CD4-positive, alpha-beta T cell treated with Interferon alpha-2 for 1 hour (primary cell): ENCODE results near the gene PLEKHJ1.
"Not testable (repeated sequence)": the region's sequence is repeated elsewhere in the genome, so short reads cannot be mapped to it uniquely, and the experiment has no call there.

Experiments
- DNase-seq, 2 donors: peaks; one replicate each; pipeline ENCODE4 v3.0.0-alpha.2; 2020 to 2022

The PLEKHJ1 gene

DNA sequence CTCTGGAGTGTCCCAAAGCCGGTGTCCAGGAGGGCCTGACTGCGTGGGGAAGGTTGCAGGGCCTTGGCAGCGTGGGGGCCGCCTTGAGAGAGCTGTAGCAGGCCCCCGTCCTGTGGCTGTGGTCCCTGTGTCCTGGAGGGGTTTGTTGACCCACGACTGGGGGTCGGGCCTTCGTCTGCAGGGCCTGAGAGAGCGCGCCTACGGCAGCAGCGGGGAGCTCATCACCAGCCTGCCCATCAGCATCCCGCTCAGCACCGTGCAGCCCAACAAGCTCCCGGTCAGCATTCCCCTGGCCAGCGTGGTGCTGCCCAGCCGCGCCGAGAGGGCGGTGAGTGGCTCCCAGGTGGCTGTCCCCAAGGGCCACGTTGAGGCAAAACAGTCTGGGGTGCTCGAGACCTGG, 18.5 kb downstream of the PLEKHJ1 start:
- DNase-seq, result no peak

DNA sequence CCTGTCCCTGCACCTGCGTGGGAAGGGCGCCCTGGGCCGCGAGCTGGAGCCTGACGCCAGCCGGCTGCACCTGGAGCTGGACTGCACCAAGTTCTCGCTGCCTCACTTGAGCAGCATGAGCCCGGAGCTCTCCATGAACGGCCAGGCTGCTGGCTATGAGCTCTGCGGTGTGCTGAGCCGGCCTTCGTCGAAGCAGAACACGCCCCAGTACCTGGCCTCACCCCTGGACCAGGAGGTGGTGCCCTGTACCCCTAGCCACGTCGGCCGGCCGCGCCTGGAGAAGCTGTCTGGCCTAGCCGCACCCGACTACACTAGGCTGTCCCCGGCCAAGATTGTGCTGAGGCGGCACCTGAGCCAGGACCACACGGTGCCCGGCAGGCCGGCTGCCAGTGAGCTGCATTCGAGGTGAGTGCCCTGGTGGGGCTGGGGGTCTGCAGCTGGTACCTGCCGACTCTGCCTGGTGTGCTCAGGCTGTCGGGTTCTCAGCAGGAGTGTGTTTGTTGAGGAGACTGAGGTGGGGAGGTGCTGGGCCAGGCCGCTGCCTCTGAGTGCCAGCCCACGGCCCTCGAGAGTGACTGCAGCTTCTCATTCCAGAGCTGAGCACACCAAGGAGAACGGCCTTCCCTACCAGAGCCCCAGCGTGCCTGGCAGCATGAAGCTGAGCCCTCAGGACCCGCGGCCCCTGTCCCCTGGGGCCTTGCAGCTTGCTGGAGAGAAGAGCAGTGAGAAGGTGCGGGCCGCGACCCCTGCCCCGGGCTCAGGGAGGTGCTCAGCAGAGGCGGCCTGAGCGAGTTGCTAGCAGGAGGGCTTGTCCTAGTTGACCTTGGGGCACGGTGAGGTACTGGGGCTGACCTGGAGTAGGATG, 19.5 kb downstream of the PLEKHJ1 start:
- DNase-seq, result no peak

DNA sequence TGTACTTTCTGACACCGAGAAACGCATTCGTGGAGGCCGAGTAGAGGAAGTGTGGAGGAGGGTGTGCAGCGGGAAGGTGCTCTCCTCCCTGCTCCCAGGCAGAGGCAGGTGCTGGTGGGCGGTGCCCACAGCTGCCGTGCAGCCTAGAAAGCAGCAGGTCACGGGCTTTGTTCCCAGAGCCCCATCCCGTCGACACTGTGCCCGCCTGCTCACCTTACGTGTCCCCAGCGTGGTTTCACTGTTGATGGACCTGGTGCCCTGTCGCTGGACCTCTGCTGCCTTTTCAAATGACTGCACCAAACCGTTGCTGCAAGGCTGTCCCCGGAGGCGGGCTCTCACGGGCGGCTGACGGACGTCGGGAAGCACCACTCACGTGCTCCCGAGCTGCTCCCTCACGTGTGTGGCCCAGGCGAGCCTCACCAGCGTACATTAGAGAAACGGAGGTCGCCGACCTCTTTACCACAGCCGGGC, 20.8 kb downstream of the PLEKHJ1 start:
- DNase-seq, result peak in 1 of 2 donors; percentile 49

DNA sequence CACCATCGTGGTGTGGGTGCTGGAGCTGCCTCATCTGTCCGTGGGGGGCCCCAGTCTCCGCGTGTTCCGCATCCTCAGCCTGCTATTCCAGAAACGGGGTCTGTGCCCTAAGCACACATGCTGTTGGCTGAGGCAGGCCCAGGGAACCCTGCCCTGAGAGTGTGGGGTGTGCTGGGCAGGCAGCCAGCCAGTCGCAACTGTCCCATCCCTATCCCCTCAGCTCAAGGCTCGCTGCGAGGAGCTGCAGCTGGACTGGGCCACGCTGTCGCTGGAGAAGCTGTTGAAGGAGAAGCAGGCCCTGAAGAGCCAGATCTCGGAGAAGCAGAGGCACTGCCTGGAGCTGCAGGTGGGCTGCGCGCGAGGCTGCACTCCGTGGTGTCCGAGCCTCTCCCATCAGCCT, 21.9 kb downstream of the PLEKHJ1 start:
- no peak for DNase-seq

DNA sequence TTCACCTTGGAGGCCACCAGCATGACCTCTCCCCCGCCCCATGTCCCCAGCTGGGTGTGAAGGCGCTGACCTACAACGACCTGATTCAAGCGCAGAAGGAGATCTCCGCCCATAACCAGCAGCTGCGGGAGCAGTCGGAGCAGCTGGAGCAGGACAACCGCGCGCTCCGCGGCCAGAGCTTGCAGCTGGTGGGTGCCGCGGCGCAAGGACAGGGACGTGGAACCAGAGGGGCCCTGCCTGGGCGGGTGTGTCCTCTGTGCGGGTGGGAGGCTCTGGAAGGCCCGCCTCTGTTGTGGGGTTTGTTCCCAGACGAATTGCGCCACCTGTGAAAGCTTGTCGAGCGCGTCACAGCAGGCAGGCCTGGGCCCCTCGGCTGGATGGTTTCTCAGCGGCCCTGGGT, 22.3 kb downstream of the PLEKHJ1 start:
- DNase-seq, result no peak

DNA sequence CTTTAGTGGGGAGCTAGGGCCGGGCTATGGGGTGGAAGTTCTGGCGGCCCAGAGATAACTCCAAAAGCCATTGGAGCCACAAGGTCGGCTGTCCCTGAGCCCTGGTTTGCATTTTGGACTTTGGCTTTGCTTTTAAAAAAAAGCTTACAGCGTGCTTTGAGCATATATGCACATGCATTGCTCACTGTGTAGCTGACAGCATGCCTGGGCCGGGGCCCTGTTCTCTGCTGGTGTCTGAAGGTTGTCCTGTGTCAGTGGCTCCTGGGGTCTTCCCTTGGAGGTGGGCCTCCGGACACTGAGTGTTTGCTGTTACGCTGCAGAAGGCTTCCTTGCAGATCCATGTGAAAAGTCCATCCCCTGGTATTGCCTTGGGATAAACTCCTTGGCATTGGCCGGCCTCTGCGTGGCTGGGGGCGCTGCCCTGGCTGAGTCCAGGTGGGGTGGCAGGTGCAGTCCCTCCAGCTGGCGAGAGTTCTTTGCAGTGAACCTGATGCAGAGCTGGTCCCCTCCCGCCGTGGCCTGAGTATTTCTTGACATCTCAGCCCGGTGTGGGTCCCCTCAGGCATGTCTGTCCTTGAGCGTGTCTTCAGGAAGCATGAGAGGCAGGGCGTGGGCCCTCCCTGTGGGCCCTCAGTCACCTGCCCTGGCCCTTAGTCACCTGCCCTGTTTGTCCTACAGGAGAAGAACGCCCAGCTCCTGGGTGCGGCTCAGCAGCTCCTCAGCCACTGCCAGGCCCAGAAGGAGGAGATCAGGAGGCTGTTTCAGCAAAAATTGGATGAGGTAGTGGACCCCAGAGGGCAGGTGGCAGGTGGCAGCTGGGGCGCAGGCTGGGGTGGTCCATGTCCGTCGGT, 23.0 kb downstream of the PLEKHJ1 start:
- no peak for DNase-seq

DNA sequence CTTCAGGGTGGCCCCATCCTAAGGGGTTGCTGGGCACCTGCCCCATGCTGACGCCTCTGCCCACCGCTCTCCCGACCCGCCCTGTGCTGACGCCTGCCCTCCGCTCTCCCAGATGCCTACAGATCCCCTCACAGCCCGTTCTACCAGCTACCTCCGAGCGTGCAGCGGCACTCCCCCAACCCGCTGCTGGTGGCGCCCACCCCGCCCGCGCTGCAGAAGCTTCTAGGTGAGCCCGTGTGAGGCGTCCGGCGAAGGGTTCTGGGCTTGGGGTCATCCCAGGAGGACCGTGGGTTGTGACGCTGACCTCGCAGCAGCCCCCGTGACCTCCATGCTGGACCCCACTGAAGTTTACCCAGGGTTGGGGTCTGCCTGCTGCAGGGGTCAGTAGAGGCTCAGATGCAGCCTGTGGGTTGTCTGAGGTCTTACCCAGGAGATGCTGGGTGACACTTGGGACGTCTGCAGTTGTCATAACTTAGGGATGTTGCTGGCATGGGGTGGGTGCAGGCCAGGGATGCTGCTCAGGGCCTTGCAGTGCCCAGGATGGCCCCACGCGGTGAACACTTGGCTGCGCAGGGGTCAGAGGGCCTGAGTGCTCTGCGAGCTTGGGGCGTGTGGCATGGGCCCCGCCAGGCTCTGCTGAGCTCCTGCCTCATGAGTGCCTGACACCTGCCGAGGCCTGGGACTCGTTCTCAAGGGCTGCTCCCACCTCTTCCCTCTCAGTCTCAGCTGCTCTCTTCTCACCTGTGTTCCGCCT, 25.0 kb downstream of the PLEKHJ1 start:
- DNase-seq, result no peak

DNA sequence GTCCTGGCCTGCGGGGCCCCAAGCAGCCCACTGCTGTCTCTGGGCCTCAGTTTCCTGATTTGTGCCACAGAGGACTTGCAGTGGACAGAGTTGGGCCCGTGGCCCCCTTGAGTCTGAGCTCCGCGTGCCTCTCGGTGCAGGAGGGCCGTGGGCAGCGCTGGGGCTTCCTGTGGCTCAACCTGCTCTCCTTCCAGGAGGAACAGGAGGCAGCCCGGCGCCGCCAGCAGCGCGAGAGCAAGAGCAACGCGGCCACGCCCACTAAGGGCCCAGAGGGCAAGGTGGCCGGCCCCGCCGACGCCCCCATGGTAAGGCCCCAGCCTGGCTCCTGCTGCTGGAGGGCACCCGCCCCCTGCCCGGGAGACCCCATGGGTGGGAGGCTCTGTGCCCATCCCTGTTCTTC, 25.9 kb downstream of the PLEKHJ1 start:
- no peak for DNase-seq

DNA sequence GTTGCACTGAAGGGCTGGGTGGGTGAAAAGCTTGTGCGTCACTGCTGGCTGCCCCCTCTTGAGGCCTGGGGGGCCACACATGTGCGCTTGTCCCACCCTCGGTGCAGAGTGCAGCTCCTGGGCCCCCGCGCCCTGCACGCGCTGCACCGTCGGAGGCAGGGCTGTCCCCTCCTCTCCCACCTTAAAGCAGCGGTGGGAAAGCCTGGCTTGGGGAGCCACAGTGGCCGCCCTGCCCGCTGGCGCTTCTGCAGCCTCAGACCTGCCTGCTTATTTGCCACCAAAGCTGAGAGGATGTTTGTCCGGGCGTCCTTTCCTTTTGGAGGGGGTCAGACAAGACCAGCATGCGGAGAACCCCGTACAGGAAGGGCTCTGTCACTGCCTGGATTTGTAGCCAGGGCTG, 26.7 kb downstream of the PLEKHJ1 start:
- no peak for DNase-seq

DNA sequence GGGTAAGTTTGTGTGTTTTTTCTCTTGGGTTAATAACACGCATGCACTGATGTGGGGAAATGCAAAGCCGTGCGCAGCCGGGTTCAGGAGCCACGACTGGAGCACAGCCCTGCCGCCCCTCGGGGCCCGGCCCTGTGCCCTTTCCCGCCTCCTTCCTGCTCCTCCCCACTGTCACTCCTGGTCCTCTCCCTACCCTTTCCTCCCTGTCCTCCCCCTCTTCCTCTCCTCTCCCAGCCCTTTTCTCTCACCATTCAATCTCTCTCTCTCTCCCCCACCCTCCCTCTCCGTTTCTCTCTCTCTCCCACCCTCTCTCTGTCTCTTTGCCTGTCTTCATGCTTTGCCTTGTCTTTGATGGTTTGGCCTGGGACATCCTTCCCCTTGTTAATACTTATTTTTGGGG, 27.2 kb downstream of the PLEKHJ1 start:
- DNase-seq, result no peak

DNA sequence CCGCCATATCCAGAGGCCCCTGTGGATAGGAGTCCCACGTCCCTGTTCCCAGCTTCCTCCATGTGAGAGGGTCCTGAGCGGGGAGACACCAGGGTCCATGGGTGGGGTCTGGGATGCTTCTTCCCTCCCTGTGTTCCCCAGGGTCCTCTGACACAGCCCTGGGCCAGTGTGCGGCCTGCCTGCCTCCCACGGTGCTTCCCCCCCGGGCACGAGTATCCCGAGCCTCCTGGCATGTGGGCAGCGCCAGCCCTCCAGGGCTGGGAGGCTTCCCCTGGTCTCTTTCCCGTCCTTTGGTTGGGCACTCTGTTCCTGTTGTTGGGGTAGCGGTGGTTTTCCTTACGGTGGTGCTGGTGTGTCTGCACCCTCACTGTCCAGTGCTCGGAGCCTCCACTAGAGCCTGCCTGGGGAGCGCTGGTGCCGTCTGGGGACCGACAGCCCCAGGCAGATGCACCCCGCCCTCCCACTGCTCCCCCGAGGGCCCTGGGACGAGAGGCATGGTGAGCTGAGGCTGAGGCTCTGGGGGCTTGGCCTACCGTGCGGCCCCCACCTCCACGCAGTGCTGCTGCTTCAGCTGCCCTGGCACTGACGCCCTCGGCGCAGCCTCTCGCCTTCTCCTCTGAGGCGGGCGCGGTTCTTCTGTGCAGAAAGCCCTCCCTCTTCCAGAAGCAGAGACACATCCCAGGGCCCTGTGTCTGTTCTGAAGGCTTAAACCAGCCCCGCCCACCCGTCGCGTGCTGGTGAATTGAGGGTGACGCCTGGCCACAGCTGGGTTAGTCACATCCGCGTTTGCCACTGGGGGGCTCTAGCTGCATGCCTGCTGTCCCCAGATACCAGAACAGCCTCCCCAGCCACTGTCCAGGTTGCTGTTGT, 27.9 kb downstream of the PLEKHJ1 start:
- peak; percentile 30 to 35 for DNase-seq

DNA sequence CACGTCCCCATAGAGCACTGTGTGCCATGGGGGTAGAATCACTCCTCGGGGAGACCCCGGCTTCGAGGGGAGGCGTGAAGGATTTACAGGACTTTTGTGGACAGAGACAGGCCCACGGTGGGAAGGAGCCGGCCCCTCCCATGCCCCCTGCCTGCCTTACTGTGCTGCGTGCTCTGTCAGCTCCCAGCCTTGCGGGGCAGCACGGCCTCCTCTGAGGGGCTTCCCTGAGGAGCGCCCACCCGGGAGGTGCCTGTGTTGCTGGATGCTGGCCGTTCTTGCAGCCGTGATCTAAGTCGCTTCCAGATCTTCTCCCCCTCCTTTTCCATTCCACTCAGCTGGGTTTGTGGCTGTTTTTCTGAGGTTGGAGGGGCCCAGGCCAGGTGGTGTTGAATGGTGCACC, 29.1 kb downstream of the PLEKHJ1 start:
- no peak for DNase-seq

DNA sequence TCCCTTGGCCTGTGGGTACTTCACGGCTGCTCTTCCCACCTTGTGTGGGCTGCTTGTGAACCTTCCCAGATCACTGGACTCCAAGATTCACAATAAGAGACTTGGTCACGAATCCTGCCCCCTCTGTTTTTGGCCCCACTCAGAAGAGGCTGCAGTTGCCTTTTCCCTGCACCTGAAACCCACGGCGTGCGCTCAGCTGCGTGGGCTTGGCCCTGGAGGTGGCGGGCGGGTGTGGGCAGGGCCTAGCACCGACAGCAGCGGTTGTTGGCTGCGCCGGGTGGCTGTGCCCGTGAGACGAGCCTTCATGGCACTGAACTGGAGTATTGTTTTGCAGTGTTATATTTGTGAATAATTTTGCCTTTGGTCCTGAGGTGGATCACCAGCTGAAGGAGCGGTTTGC, 33.8 kb downstream of the PLEKHJ1 start:
- no peak for DNase-seq

DNA sequence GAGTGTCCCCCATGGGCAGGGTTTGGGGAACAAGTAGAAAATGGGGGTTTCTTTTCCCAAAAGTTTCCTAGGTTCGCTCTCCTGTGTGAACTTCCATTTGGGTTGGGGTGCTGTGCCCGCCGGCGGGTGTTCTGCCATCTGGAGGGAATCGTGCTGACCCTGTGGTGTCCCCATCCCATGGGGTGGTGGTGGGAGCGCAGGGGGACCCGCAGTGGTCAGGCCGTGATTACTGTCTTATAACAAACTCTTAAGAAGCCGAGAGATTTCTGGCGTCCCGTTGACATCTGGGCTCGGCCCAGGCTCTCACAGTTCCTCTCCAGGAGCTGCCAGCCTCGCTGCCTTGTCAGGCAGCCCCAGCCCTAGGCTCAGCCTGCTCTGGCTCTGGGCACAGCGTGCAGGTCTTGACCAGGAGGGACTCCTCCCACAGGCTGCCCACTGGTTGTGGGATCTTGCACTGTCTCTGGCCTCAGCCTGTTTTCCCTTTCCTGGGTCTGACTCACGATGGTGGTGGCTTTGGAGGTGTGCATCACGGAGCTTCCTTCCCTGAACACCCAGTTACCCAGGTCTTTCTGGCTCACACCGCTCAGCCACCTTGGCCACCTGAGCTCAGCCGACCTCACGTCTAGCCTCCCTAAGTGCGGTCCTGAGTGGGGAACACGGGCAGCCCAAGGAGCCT, 34.5 kb downstream of the PLEKHJ1 start:
- no peak for DNase-seq

DNA sequence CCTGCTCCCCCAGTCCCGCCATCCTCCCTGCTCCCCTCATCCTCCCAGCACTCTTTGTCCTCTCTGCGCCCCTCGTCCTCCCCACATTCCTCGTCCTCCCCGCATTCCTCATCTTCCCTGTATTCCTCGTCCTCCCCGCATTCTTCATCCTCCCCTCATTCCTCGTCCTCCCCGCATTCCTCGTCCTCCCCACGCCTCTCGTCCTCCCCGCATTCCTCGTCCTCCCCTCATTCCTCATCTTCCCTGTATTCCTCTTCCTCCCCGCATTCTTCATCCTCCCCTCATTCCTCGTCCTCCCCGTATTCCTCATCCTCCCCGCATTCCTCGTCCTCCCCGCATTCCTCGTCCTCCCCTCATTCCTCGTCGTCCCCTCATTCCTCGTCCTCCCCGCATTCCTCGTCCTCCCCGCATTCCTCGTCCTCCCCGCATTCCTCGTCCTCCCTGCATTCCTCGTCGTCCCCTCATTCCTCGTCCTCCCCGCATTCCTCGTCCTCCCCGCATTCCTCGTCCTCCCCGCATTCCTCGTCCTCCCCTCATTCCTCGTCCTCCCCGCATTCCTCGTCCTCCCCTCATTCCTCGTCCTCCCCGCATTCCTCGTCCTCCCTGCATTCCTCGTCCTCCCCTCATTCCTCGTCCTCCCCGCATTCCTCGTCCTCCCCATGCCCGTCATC, 35.4 kb downstream of the PLEKHJ1 start:
- not testable (repeated sequence) for DNase-seq

DNA sequence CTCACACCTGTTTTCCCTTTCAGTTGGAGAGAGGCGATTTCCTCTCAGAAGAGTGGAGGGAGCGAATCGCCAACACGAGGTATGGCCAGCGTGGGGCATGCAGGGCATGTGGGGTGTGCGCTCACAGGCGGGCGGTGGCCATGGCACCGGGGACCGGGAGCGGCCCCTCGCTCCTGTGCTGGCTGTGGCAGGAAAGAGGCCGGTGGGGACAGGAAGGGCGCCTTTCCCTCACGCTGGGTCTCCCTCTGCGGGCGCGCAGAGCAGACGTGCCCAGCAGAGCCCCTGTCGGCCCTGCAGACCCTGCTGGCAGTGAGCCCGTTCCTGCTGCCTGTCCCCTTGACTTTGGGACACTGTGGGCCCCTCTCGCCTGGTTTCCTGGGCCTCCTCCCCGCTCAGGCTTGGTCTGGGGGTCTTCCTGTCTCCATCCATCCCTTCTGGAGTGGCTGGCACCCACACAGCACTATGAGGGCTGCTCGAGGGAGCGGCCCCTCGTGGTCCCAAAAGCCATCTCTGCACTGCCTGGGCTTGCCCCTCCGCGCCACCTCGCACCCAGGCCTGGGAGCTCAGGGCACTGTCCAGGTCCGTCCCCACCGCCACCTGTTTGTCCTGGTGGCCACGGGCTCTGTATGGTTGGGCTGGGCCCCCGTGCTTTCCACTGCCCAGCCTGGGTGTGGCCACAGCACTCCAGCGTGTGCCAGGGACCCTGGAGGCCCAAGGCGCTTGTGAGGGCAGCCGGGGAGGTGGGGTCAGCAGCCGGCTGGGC, 36.1 kb downstream of the PLEKHJ1 start:
- no peak for DNase-seq

DNA sequence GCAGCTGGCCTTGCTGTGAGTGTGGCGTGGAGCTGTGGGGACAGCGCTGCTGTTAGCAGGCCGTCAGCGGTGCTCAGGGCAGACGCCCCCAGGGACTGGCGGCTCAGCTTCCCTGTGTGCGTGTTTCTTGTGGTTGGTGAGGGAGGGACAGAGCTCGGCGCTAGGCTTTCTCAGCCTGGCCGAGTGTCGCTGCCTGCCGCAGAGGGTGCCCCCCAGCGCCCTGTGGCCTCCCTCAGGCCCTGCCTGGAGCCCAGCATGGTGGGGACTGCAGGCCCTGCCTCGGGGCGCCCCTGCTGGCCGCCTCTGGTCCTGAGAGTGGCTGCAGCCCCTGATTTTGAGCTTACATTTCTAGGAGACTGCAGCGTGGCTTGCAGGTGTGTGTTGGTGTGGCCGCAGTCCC, 36.9 kb downstream of the PLEKHJ1 start:
- DNase-seq, result no peak

DNA sequence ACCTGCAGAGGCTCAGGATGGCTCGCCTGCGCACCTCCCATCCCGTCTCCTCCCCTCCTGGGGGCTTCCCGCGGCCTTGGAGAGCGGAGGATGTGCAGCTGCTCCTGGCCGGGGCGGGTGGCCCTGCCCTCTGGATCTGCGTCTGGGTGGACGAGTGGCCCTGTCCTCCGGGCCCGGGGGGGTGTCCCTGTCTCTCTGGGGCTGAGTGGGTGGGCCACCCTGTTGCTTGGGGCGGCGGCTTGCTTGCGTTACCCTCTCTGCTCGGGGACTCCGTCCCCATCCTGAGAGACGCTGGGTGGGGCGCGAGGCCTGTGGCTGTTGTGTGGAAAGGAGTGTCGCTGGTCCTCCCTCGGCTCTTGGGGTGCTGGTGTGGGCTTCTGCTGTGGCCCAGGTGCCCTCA, 37.8 kb downstream of the PLEKHJ1 start:
- DNase-seq, result no peak

DNA sequence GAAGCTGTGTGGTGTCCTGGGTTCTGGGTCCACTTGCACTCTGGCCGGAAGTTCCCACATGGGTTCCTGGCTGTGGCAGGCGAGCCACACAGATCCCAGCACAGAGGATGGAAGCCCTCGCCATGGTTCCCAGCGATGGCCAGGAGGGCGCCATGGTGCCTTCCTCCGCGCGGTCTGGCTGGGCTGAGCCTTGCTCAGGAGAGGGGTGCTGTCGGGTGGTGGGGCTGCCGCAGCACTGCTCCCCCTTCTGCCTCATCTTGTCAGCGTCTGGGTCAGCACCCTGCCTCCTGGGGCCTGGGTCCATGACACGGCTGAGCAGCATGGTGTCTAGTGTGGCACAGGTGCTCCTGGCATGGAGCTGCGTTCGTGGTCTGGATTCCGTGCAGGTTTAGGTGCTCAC, 38.9 kb downstream of the PLEKHJ1 start:
- DNase-seq, result no peak

DNA sequence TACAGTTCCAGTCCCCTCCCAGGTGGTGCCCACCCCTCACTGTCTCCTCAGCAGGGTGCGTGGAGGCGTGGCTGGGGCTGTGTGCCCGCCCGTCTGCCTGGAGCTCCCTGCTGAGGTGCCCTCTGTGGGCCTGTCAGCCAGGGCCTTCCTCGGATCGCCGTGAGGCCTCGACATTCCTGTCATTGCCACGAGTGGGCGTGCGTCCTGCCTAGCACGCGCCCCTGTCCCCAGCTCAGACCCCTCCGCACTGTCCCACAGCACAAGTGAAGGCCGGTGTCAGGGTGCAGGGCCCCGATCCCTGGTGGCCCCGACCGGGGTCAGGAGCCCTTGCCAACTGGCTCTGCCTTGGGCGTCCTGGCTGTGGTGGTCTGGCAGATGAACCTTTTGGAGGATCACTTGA, 40.2 kb downstream of the PLEKHJ1 start:
- no peak for DNase-seq
